Measurements from ENCODE around the gene SCAF1.
A peak's percentile ranks its signal among the peaks of the same experiment; 100 is the strongest.

The SCAF1 gene

GRCh38 chr19:49651029-49651819 is 9.2 kb downstream of the SCAF1 start:
- no peaks in the 10 kb centered on the region for H3K27me3 ChIP-seq (ENCODE audit: insufficient read depth, low read length)
- no peak overlapping the region for H3K9ac ChIP-seq (ENCODE audit: low read depth, low read length)
- 96% methylated on average over 72 of the region's 72 CpGs for WGBS
- H3K9me3 ChIP-seq (ENCODE audit: insufficient read depth, low read depth, low read length) = no peaks in the 10 kb centered on the region
- peaks cover 82% of the 10 kb centered on the region for H3K36me3 ChIP-seq (ENCODE audit: insufficient read depth, low read length)
- no peak overlapping the region for H3K27ac ChIP-seq (ENCODE audit: low read depth, low read length)
- H3K4me3 ChIP-seq (ENCODE audit: low read length) = no peak overlapping the region
- H3K4me1 ChIP-seq (ENCODE audit: insufficient read depth, low read length) = no peaks in the 10 kb centered on the region

- no peak overlapping the region for H3K9ac ChIP-seq (ENCODE audit: low read depth, low read length)
- no peaks in the 10 kb centered on the region for H3K9me3 ChIP-seq (ENCODE audit: insufficient read depth, low read depth, low read length)
- H3K27ac ChIP-seq (ENCODE audit: low read depth, low read length) = no peak overlapping the region
- H3K27me3 ChIP-seq (ENCODE audit: insufficient read depth, low read length) = no peaks in the 10 kb centered on the region
- H3K4me3 ChIP-seq (ENCODE audit: low read length) = no peak overlapping the region
- no peaks in the 10 kb centered on the region for H3K4me1 ChIP-seq (ENCODE audit: insufficient read depth, low read length)
- WGBS = 97% methylated on average over 110 of the region's 110 CpGs
- H3K36me3 ChIP-seq (ENCODE audit: insufficient read depth, low read length) = peaks cover 82% of the 10 kb centered on the region
Measured at GRCh38 chr19:49651820-49652550, 10.0 kb downstream of the SCAF1 start.

GRCh38 chr19:49652551-49653465 is 10.8 kb downstream of the SCAF1 start:
- Histone ChIP-seq H3K9ac (ENCODE audit: low read depth, low read length) (no peak overlapping the region), H3K9me3 (ENCODE audit: insufficient read depth, low read depth, low read length) (no peaks in the 10 kb centered on the region), H3K4me3 (ENCODE audit: low read length) (no peak overlapping the region), H3K27ac (ENCODE audit: low read depth, low read length) (no peak overlapping the region), H3K27me3 (ENCODE audit: insufficient read depth, low read length) (no peaks in the 10 kb centered on the region), H3K4me1 (ENCODE audit: insufficient read depth, low read length) (no peaks in the 10 kb centered on the region), H3K36me3 (ENCODE audit: insufficient read depth, low read length) (peaks cover 81% of the 10 kb centered on the region)
- 95% methylated on average over 58 of the region's 58 CpGs for WGBS

GRCh38 chr19:49653466-49653806 is 11.4 kb downstream of the SCAF1 start:
- 97% methylated on average over 13 of the region's 13 CpGs for WGBS
- H3K27me3 ChIP-seq (ENCODE audit: insufficient read depth, low read length) = no peaks in the 10 kb centered on the region
- H3K9ac ChIP-seq (ENCODE audit: low read depth, low read length) = no peak overlapping the region
- H3K4me3 ChIP-seq (ENCODE audit: low read length) = no peak overlapping the region
- peaks cover 82% of the 10 kb centered on the region for H3K36me3 ChIP-seq (ENCODE audit: insufficient read depth, low read length)
- no peaks in the 10 kb centered on the region for H3K9me3 ChIP-seq (ENCODE audit: insufficient read depth, low read depth, low read length)
- H3K4me1 ChIP-seq (ENCODE audit: insufficient read depth, low read length) = no peaks in the 10 kb centered on the region
- no peak overlapping the region for H3K27ac ChIP-seq (ENCODE audit: low read depth, low read length)

- no peaks in the 10 kb centered on the region for H3K9me3 ChIP-seq (ENCODE audit: insufficient read depth, low read depth, low read length)
- H3K27ac ChIP-seq (ENCODE audit: low read depth, low read length) = no peak overlapping the region
- WGBS = 92% methylated on average over 10 of the region's 10 CpGs
- H3K36me3 ChIP-seq (ENCODE audit: insufficient read depth, low read length) = peaks cover 85% of the 10 kb centered on the region
- no peak overlapping the region for H3K4me3 ChIP-seq (ENCODE audit: low read length)
- no peaks in the 10 kb centered on the region for H3K4me1 ChIP-seq (ENCODE audit: insufficient read depth, low read length)
- no peak overlapping the region for H3K9ac ChIP-seq (ENCODE audit: low read depth, low read length)
- H3K27me3 ChIP-seq (ENCODE audit: insufficient read depth, low read length) = no peaks in the 10 kb centered on the region
Measured at GRCh38 chr19:49654581-49654980, 12.6 kb downstream of the SCAF1 start.

- no peak overlapping the region for H3K4me3 ChIP-seq (ENCODE audit: low read length)
- H3K9ac ChIP-seq (ENCODE audit: low read depth, low read length) = 0 out of 2 replicates have a peak overlapping the region, but pooled peaks have one; percentile 53
- H3K9me3 ChIP-seq (ENCODE audit: insufficient read depth, low read depth, low read length) = 0 out of 2 replicates have a peak, but pooled peaks cover 4% of the 10 kb centered on the region
- H3K36me3 ChIP-seq (ENCODE audit: insufficient read depth, low read length) = peaks cover 86% of the 10 kb centered on the region
- 92% methylated on average over 23 of the region's 23 CpGs for WGBS
- H3K27me3 ChIP-seq (ENCODE audit: insufficient read depth, low read length) = no peaks in the 10 kb centered on the region
- peak overlapping the region; percentile 81; the same call in 1 of the 2 replicates for H3K27ac ChIP-seq (ENCODE audit: low read depth, low read length)
- H3K4me1 ChIP-seq (ENCODE audit: insufficient read depth, low read length) = no peaks in the 10 kb centered on the region
Measured at GRCh38 chr19:49655570-49656455, 13.8 kb downstream of the SCAF1 start.

GRCh38 chr19:49656456-49657109 is 14.6 kb downstream of the SCAF1 start:
- peak overlapping the region; percentile 81; the same call in 1 of the 2 replicates for H3K27ac ChIP-seq (ENCODE audit: low read depth, low read length)
- no peaks in the 10 kb centered on the region for H3K27me3 ChIP-seq (ENCODE audit: insufficient read depth, low read length)
- H3K4me1 ChIP-seq (ENCODE audit: insufficient read depth, low read length) = no peaks in the 10 kb centered on the region
- peak overlapping the region; percentile 53; the same call in 1 of the 2 replicates for H3K9ac ChIP-seq (ENCODE audit: low read depth, low read length)
- 0 out of 2 replicates have a peak, but pooled peaks cover 4% of the 10 kb centered on the region for H3K9me3 ChIP-seq (ENCODE audit: insufficient read depth, low read depth, low read length)
- peaks cover 87% of the 10 kb centered on the region for H3K36me3 ChIP-seq (ENCODE audit: insufficient read depth, low read length)
- no peak overlapping the region for H3K4me3 ChIP-seq (ENCODE audit: low read length)
- WGBS = 83% methylated on average over 17 of the region's 17 CpGs

GRCh38 chr19:49657493-49658138 is 15.6 kb downstream of the SCAF1 start:
- Histone ChIP-seq H3K9ac (ENCODE audit: low read depth, low read length) (no peak overlapping the region), H3K27ac (ENCODE audit: low read depth, low read length) (peak overlapping the region; percentile 58; the same call in 1 of the 2 replicates), H3K9me3 (ENCODE audit: insufficient read depth, low read depth, low read length) (0 out of 2 replicates have a peak, but pooled peaks cover 4% of the 10 kb centered on the region), H3K4me1 (ENCODE audit: insufficient read depth, low read length) (no peaks in the 10 kb centered on the region), H3K27me3 (ENCODE audit: insufficient read depth, low read length) (no peaks in the 10 kb centered on the region), H3K4me3 (ENCODE audit: low read length) (no peak overlapping the region), H3K36me3 (ENCODE audit: insufficient read depth, low read length) (peaks cover 93% of the 10 kb centered on the region)
- 95% methylated on average over 22 of the region's 22 CpGs for WGBS

GRCh38 chr19:49658139-49658517 is 16.1 kb downstream of the SCAF1 start:
- 97% methylated on average over 12 of the region's 15 CpGs for WGBS
- Histone ChIP-seq H3K4me1 (ENCODE audit: insufficient read depth, low read length) (no peaks in the 10 kb centered on the region), H3K4me3 (ENCODE audit: low read length) (no peak overlapping the region), H3K27ac (ENCODE audit: low read depth, low read length) (no peak overlapping the region), H3K27me3 (ENCODE audit: insufficient read depth, low read length) (no peaks in the 10 kb centered on the region), H3K9me3 (ENCODE audit: insufficient read depth, low read depth, low read length) (0 out of 2 replicates have a peak, but pooled peaks cover 4% of the 10 kb centered on the region), H3K36me3 (ENCODE audit: insufficient read depth, low read length) (peaks cover 94% of the 10 kb centered on the region), H3K9ac (ENCODE audit: low read depth, low read length) (no peak overlapping the region)

Measured in HUES64 (cell line).